Astrocyte of the spinal cord (primary cell): ENCODE data around the gene SGTB.

Experiments
- DNase-seq: peaks from one replicate; pipeline ENCODE4 v3.0.0; 2011; ENCODE audit warnings: low read depth, low spot score
- H3K4me3 ChIP-seq: 2 replicates; pipeline ENCODE4 v1.5.1; 2011; ENCODE audit warnings: low read depth, mild to moderate bottlenecking, low read length, moderate library complexity
- in situ Hi-C: cut with HindIII; loops from 2 replicates; pipeline ENCODE4 v1.10.0; 2017; ENCODE audit warnings: low sequenced_read_pairs
- TF ChIP-seq, protein P1 (sequence below): IDR thresholded peaks from 2 replicates; pipeline ENCODE4 v1.5.1; 2012; ENCODE audit warnings: low read depth, mild to moderate bottlenecking, low read length, inconsistent platforms

The SGTB gene

DNA sequence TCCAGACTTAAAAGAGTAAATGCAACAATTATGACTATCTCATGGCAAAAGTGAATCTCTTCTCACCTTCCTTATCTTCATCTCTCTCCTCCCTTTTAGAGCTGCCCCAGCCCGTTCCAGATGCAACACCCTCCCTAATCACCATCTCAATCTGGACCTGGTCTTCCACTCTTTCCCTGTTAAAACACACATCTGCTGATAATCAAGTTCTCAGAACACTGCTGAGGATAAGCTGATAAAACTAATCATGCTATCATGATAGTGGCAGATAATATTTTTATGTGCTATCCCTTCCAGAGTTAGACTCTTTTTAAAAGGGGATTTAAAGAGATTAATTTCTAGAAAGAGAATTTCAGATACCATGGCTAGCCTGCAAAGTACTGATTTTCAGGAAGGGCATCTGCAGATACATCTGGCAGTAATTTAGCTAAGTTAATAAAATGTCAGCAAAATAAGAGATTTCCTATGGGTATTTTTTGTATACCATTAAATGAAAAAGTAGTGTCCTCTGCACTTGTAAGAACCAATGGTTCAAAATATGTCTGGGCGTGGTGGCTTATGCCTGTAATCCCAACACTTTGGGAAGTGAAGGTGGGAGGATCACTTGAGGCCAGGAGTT lies 17.2 kb downstream of the SGTB start:
- TF ChIP-seq, protein P1, sequence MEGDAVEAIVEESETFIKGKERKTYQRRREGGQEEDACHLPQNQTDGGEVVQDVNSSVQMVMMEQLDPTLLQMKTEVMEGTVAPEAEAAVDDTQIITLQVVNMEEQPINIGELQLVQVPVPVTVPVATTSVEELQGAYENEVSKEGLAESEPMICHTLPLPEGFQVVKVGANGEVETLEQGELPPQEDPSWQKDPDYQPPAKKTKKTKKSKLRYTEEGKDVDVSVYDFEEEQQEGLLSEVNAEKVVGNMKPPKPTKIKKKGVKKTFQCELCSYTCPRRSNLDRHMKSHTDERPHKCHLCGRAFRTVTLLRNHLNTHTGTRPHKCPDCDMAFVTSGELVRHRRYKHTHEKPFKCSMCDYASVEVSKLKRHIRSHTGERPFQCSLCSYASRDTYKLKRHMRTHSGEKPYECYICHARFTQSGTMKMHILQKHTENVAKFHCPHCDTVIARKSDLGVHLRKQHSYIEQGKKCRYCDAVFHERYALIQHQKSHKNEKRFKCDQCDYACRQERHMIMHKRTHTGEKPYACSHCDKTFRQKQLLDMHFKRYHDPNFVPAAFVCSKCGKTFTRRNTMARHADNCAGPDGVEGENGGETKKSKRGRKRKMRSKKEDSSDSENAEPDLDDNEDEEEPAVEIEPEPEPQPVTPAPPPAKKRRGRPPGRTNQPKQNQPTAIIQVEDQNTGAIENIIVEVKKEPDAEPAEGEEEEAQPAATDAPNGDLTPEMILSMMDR: no peak
- no peak for DNase-seq
- no peak overlapping the region for H3K4me3 ChIP-seq
- in situ Hi-C loops: no loop called here

DNA sequence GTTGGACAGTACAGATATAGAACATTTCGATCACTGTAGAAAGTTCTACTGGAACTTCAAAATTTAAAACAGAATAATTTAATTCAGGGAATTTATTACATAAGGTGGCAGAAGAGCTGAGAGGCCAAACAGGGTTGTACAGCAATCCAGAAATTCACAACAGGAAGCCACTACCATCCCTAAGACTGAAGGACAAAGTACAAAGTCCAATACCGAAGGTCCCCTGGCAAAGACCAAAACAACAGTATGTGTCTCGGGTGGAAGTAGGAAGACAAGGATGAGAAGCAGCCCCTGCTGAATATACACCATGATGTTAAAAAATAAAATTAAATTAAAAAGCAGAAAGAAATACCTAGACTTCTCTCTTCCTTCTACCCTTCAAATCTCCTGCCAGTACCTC lies 19.9 kb downstream of the SGTB start:
- no peak overlapping the region for H3K4me3 ChIP-seq

DNA sequence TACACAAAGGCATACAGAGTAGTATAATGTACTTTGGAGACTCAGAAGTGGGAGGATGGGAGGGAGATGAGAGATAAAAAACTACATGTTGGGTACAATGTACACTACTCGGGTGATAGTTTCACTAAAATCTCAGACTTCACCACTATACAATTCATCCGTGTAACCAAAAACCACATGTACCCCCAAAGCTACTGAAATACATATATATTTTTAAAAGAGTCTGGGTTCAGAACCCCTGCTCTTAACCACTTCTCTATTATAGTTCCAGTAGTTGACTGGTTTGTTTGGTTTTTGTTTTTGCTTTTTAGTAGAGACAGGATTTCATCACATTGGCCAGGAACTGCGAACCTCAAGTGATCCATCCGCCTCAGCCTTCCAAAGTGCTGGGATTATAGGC lies 22.6 kb downstream of the SGTB start:
- in situ Hi-C loops: no loop called here
- DNase-seq: no peak
- TF ChIP-seq, protein P1: no peak
- H3K4me3 ChIP-seq: no peak overlapping the region

More for the DNA sequence above, 19.9 kb downstream of the SGTB start:
- TF ChIP-seq, protein P1: no peak
- DNase-seq: no peak
- in situ Hi-C loops: no loop called here

GRCh38 chr5:65696892-65697291 lies 25.0 kb downstream of the SGTB start:
- TF ChIP-seq, protein P1: no peak
- no peak for DNase-seq
- in situ Hi-C loops: no loop called here
- no peak overlapping the region for H3K4me3 ChIP-seq

GRCh38 chr5:65695896-65696295 lies 26.0 kb downstream of the SGTB start:
- in situ Hi-C loops: no loop called here
- DNase-seq: no peak
- TF ChIP-seq, protein P1: no peak
- H3K4me3 ChIP-seq: no peak overlapping the region

- DNase-seq: no peak
- H3K4me3 ChIP-seq: no peak overlapping the region
- in situ Hi-C loops: no loop called here
- TF ChIP-seq, protein P1: no peak
Observed at GRCh38 chr5:65695162-65695755, 26.6 kb downstream of the SGTB start.
